ENCODE measurements around the gene NINJ1.

The NINJ1 gene

GRCh38 chr9:93132287-93132927, 1.6 kb downstream of the NINJ1 start:
- no peak for DNase-seq

GRCh38 chr9:93131599-93132286, 2.3 kb downstream of the NINJ1 start:
- no peak for DNase-seq

GRCh38 chr9:93130861-93131481, 3.1 kb downstream of the NINJ1 start:
- no peak for DNase-seq

- DNase-seq, result no peak
Observed at GRCh38 chr9:93129691-93130500, 4.2 kb downstream of the NINJ1 start.

- DNase-seq, result no peak
Observed at GRCh38 chr9:93129286-93129685, 4.8 kb downstream of the NINJ1 start.

GRCh38 chr9:93128715-93129224, 5.3 kb downstream of the NINJ1 start:
- DNase-seq, result no peak

GRCh38 chr9:93128011-93128714, 5.9 kb downstream of the NINJ1 start:
- no peak for DNase-seq

GRCh38 chr9:93127395-93127911, 6.6 kb downstream of the NINJ1 start:
- DNase-seq, result no peak

GRCh38 chr9:93126825-93127368, 7.2 kb downstream of the NINJ1 start:
- DNase-seq, result no peak

- DNase-seq, result no peak
Observed at GRCh38 chr9:93126151-93126781, 7.8 kb downstream of the NINJ1 start.

- DNase-seq, result no peak
Observed at GRCh38 chr9:93125331-93125894, 8.6 kb downstream of the NINJ1 start.

GRCh38 chr9:93124793-93125192, 9.3 kb downstream of the NINJ1 start:
- DNase-seq, result no peak

- DNase-seq, result no peak
Observed at GRCh38 chr9:93123561-93124283, 10.3 kb downstream of the NINJ1 start.

- no peak for DNase-seq
Observed at GRCh38 chr9:93122721-93123221, 11.3 kb downstream of the NINJ1 start.

- no peak for DNase-seq
Observed at GRCh38 chr9:93121316-93122241, 12.5 kb downstream of the NINJ1 start.

GRCh38 chr9:93120846-93121315, 13.2 kb downstream of the NINJ1 start:
- no peak for DNase-seq

GRCh38 chr9:93119953-93120845, 13.9 kb downstream of the NINJ1 start:
- DNase-seq, result no peak

GRCh38 chr9:93119703-93119952, 14.4 kb downstream of the NINJ1 start:
- DNase-seq, result no peak
